HepG2 (cell line): ENCODE measurements around the gene CPVL. TPM values are rescaled to one million over a fixed set of nuclear protein-coding genes. Genes with fewer than 3 reads are reported as not detected.

ENCODE experiments used
- ATAC-seq: fragments of 200-7000 bp; cut with Tn5 transposase; 3 replicates; pipeline ENCODE4 v1.9.1; 2020; ENCODE audit warnings: mild to moderate bottlenecking, moderate library complexity
- BruUV-seq: library from RNA; stranded (reverse); fragments of 400-500 nt; replicated peaks from 2 replicates; lab custom pipeline; 2021; lab: Mats Ljungman, UMichigan
- CTCF ChIA-PET: fragments of 300-600 bp; formaldehyde crosslinking; extraction: SDS; loops from one replicate; lab custom pipeline; 2021; ENCODE audit warnings: low total read pairs, inconsistent platforms, low intra/inter-chr PET ratio; lab: Yijun Ruan, JAX
- POLR2A ChIA-PET: fragments of 350-600 bp; sonication (Branson Sonifier 250); formaldehyde crosslinking; loops from one replicate; lab custom pipeline; 2020; ENCODE audit warnings: antibody characterized with exemption, inconsistent platforms; lab: Yijun Ruan, JAX
- DNase-seq: peaks from one replicate; pipeline ENCODE4 v3.0.0-alpha.2; 2015; ENCODE audit warnings: low spot score
- FAIRE-seq: peaks from 3 replicates; lab custom pipeline; 2011; peaks lifted over from hg19 to GRCh38; lab: Jason Lieb, UNC
- H2AFZ ChIP-seq: one replicate; pipeline ENCODE4 v1.6.1; 2011; ENCODE audit warnings: low read length, inconsistent platforms
- H3K27ac ChIP-seq: fragments of 300-600 bp; 3 replicates; pipeline ENCODE4 v1.8.0; 2011; ENCODE audit warnings: mixed run types, mild to moderate bottlenecking, mixed read lengths, low read length, inconsistent platforms; ENCODE audit not compliant: insufficient read depth; ENCODE audit errors: extremely low read length
- H3K27me3 ChIP-seq, 2 experiments: fragments of 200-600 bp in 1 of 2; 2 replicates in 1 of 2; 3 replicates in 1 of 2; pipeline versions ENCODE4 v1.6.0 to v1.8.0; 2011; ENCODE audit warnings: low read length in 2 of 2, mild to moderate bottlenecking in 2 of 2, moderate library complexity in 2 of 2, inconsistent platforms in 1 of 2; ENCODE audit not compliant: insufficient read depth in 2 of 2, control insufficient read depth in 1 of 2
- H3K36me3 ChIP-seq, 2 experiments: fragments of 200-600 bp in 1 of 2; replicated peaks in 1 of 2; 2 replicates in 1 of 2; 3 replicates in 1 of 2; pipeline versions ENCODE4 v1.5.1 to v1.8.0; 2011; ENCODE audit warnings: low read length in 2 of 2, inconsistent platforms in 1 of 2; ENCODE audit not compliant: insufficient read depth in 2 of 2, control insufficient read depth in 1 of 2
- H3K4me1 ChIP-seq: 2 replicates; pipeline ENCODE4 v1.5.1; 2012; ENCODE audit warnings: low read length, inconsistent platforms; ENCODE audit not compliant: insufficient read depth
- H3K4me2 ChIP-seq: 2 replicates; pipeline ENCODE4 v1.6.0; 2011; ENCODE audit warnings: low read depth, low read length, inconsistent platforms
- H3K4me3 ChIP-seq, 3 experiments: fragments of 200-600 bp in 1 of 3; sonication (generic), shearing (Covaris generic) in 1 of 3; replicated peaks in 1 of 3; 2 replicates each; pipeline ENCODE4 v1.5.1; 2011 to 2016; ENCODE audit warnings: low read length in 3 of 3, inconsistent platforms in 2 of 3, low read depth in 2 of 3, mild to moderate bottlenecking in 2 of 3, control low read depth in 1 of 3, mixed read lengths in 1 of 3; ENCODE audit not compliant: insufficient read depth in 1 of 3
- H3K79me2 ChIP-seq: one replicate; pipeline ENCODE4 v1.6.1; 2011; ENCODE audit warnings: low read length, inconsistent platforms; ENCODE audit not compliant: insufficient read depth
- H3K9ac ChIP-seq: 2 replicates; pipeline ENCODE4 v1.6.0; 2011; ENCODE audit warnings: mild to moderate bottlenecking, low read depth, low read length, inconsistent platforms; ENCODE audit not compliant: insufficient read depth
- H3K9me3 ChIP-seq: 2 replicates; pipeline ENCODE4 v1.5.1; 2012; ENCODE audit warnings: mild to moderate bottlenecking, low read length
- H4K20me1 ChIP-seq: 2 replicates; pipeline ENCODE4 v1.6.0; 2011; ENCODE audit warnings: inconsistent platforms, mild to moderate bottlenecking, low read length, moderate library complexity; ENCODE audit not compliant: insufficient read depth
- ARID2 ChIP-seq: sonication (generic); formaldehyde crosslinking; IDR thresholded peaks from 2 replicates; pipeline ENCODE4 v1.8.1; 2022; ENCODE audit warnings: mild to moderate bottlenecking, missing genetic modification reagents, borderline replicate concordance
- DNMT3B ChIP-seq: conservative IDR thresholded peaks from 2 replicates; pipeline ENCODE4 v1.6.1; 2016; ENCODE audit warnings: missing biosample characterization, control low read depth
- NCOR1 ChIP-seq: fragments of 200-600 bp; sonication (generic); IDR thresholded peaks from 2 replicates; pipeline ENCODE4 v1.7.0; 2017; ENCODE audit warnings: antibody characterized with exemption, low read length, borderline replicate concordance
- POLR2G ChIP-seq: fragments of 200-400 bp; formaldehyde crosslinking; IDR thresholded peaks from 2 replicates; pipeline ENCODE4 v1.6.1; 2018; ENCODE audit warnings: mild to moderate bottlenecking, low read depth, low read length, moderate library complexity
- ZKSCAN8 ChIP-seq: IDR thresholded peaks from 2 replicates; pipeline ENCODE4 v1.6.1; 2016; ENCODE audit warnings: borderline replicate concordance, missing genetic modification reagents, missing compliant biosample characterization
- ZNF230 ChIP-seq: sonication (generic); formaldehyde crosslinking; IDR thresholded peaks from 2 replicates; pipeline ENCODE4 v1.4.0; 2020; ENCODE audit warnings: mild to moderate bottlenecking, missing genetic modification reagents
- ZNF30 ChIP-seq: sonication (generic); formaldehyde crosslinking; IDR thresholded peaks from 2 replicates; pipeline ENCODE4 v1.5.0; 2020; ENCODE audit warnings: mild to moderate bottlenecking, missing genetic modification reagents
- ZNF552 ChIP-seq: sonication (generic); formaldehyde crosslinking; IDR thresholded peaks from 2 replicates; pipeline ENCODE4 v1.9.0; 2022; ENCODE audit warnings: missing genetic modification reagents, mild to moderate bottlenecking, borderline replicate concordance
- ZNF574 ChIP-seq: sonication (generic); formaldehyde crosslinking; IDR thresholded peaks from 2 replicates; pipeline ENCODE4 v1.4.0; 2020; ENCODE audit warnings: missing genetic modification reagents
- ZNF878 ChIP-seq: sonication (generic); formaldehyde crosslinking; IDR thresholded peaks from 2 replicates; pipeline ENCODE4 v1.8.1; 2023; ENCODE audit warnings: mild to moderate bottlenecking, missing genetic modification reagents, moderate library complexity
- WGBS: methylation state at CpG from one replicate; pipeline ENCODE4 v1.1.6; 2017; ENCODE audit warnings: low lambda C conversion rate; 5-methylcytosine and 5-hydroxymethylcytosine counted together
- in situ Hi-C: cut with HindIII; loops from 2 replicates; pipeline ENCODE4 v1.10.0; 2017; ENCODE audit warnings: low pct_unique_long_range_greater_than_20kb; ENCODE audit not compliant: extremely low pct_ligation_motif_present
- intact Hi-C: fragments of 100-400 bp; cut with micrococcal nuclease; formaldehyde crosslinking; loops from one replicate; pipeline ENCODE4 v1.10.0; 2022; ENCODE audit not compliant: unreplicated experiment
- polyA plus RNA-seq, 8 experiments: library from polyadenylated mRNA; depleted of rRNA in 3 of 8; stranded (reverse) in 7 of 8; unstranded in 1 of 8; fragments of >200 nt; fragmentation: Illumina TruSeq in 4 of 8; extraction: Trizol in 4 of 8; gene quantifications; 2 replicates each; pipeline versions ENCODE4 v1.2.1 to v1.2.3, GENCODE V29; 2011 to 2016; ENCODE audit warnings: low read depth in 4 of 8, missing spikeins in 1 of 8, mixed read lengths in 1 of 8; ENCODE audit not compliant: insufficient read depth in 1 of 8
- total RNA-seq, 5 experiments: library from RNA; depleted of rRNA; stranded (reverse); fragments of >200 nt; fragmentation: Illumina TruSeq; extraction: Trizol; gene quantifications; 2 replicates each; pipeline ENCODE4 v1.2.3, GENCODE V29; 2016; ENCODE audit warnings: low read depth in 1 of 5

The CPVL gene
- total and polyA plus RNA-seq, 2 of the 13 experiments (the other 11 are each of a cell fraction or from before 2014, with no cell fraction given): 59.2 to 294 TPM

- intact Hi-C loops (no loop called here), in situ Hi-C loops (no loop called here)
- ChIA-PET CTCF (no interaction called here), POLR2A (no interaction called here)
- Histone ChIP-seq H4K20me1 (no peaks in the 10 kb centered on the region), H3K27ac (no peak overlapping the region), H3K9me3 (no peaks in the 10 kb centered on the region), H2AFZ (no peak overlapping the region), H3K4me3 (no peak overlapping the region), H3K27me3 (no peaks in the 10 kb centered on the region), H3K36me3 (no peaks in the 10 kb centered on the region), H3K4me2 (no peak overlapping the region), H3K4me1 (peaks cover 6% of the 10 kb centered on the region), H3K9ac (no peak overlapping the region), H3K79me2 (no peaks in the 10 kb centered on the region)
- ATAC-seq: no peak
- no peak for DNase-seq
- no TSS peak for BruUV-seq
- no peak for FAIRE-seq
- no peak for TF ChIP-seq ZNF230 (CRISPR knock-in tag)
- TF ChIP-seq ARID2: no peak
- TF ChIP-seq ZKSCAN8 (CRISPR knock-in tag): no peak
- TF ChIP-seq ZNF552 (CRISPR knock-in tag): no peak
- no peak for TF ChIP-seq ZNF878 (CRISPR knock-in tag)
- TF ChIP-seq ZNF574: no peak
- TF ChIP-seq ZNF30: no peak
- TF ChIP-seq POLR2G: no peak
- no peak for TF ChIP-seq DNMT3B (CRISPR knock-in tag)
- TF ChIP-seq NCOR1: no peak
- WGBS: 98% methylated on average over 2 of the region's 2 CpGs
Measured at GRCh38 chr7:29040579-29040925, 105.8 kb downstream of the CPVL start.
